Hepatocyte (in vitro differentiated cells): ENCODE results near the gene OLR1. TPM values are rescaled to one million over a fixed set of nuclear protein-coding genes. Genes with fewer than 3 reads are reported as not detected.

Experiments
- DNase-seq: peaks from one replicate; pipeline ENCODE4 v3.0.0-alpha.2; 2016; ENCODE audit warnings: low spot score
- H2AFZ ChIP-seq: fragments of 200-600 bp; sonication (generic); 2 replicates; pipeline ENCODE4 v1.6.0; 2016; ENCODE audit warnings: antibody characterized with exemption, mild to moderate bottlenecking
- H3K27ac ChIP-seq: fragments of 200-600 bp; sonication (generic); 2 replicates; pipeline ENCODE4 v1.5.1; 2016; ENCODE audit warnings: mild to moderate bottlenecking
- H3K27me3 ChIP-seq: fragments of 200-600 bp; sonication (generic); 2 replicates; pipeline ENCODE4 v1.6.1; 2016
- H3K36me3 ChIP-seq: fragments of 200-600 bp; sonication (generic); replicated peaks from 2 replicates; pipeline ENCODE4 v1.5.1; 2016; ENCODE audit warnings: low read depth; ENCODE audit not compliant: insufficient read depth
- H3K4me1 ChIP-seq: fragments of 200-600 bp; sonication (generic); 2 replicates; pipeline ENCODE4 v1.5.1; 2016; ENCODE audit warnings: mild to moderate bottlenecking, moderate library complexity; ENCODE audit not compliant: insufficient read depth
- H3K4me2 ChIP-seq: fragments of 200-600 bp; sonication (generic); 2 replicates; pipeline ENCODE4 v1.6.0; 2016
- H3K4me3 ChIP-seq: fragments of 200-600 bp; sonication (generic); 2 replicates; pipeline ENCODE4 v1.5.1; 2016; ENCODE audit warnings: mild to moderate bottlenecking
- H3K79me2 ChIP-seq: fragments of 200-600 bp; sonication (generic); 2 replicates; pipeline ENCODE4 v1.6.0; 2017; ENCODE audit warnings: mild to moderate bottlenecking
- H3K9me2 ChIP-seq: fragments of 200-600 bp; sonication (generic); replicated peaks from 2 replicates; pipeline ENCODE4 v1.6.0; 2017; ENCODE audit warnings: mild to moderate bottlenecking; ENCODE audit not compliant: insufficient read depth
- H3K9me3 ChIP-seq: fragments of 200-600 bp; sonication (generic); 2 replicates; pipeline ENCODE4 v1.5.1; 2016; ENCODE audit warnings: low read depth, mild to moderate bottlenecking
- H4K20me1 ChIP-seq: fragments of 200-600 bp; sonication (generic); 2 replicates; pipeline ENCODE4 v1.6.0; 2016; ENCODE audit warnings: mild to moderate bottlenecking; ENCODE audit not compliant: insufficient read depth, poor library complexity, severe bottlenecking
- EZH2 ChIP-seq: fragments of 200-600 bp; sonication (generic); IDR thresholded peaks from 2 replicates; pipeline ENCODE4 v1.6.1; 2016; ENCODE audit warnings: antibody characterized with exemption, mild to moderate bottlenecking, borderline replicate concordance
- EZH2phosphoT487 ChIP-seq: fragments of 200-600 bp; sonication (generic); IDR thresholded peaks from one replicate; pipeline ENCODE4 v1.6.1; 2018; ENCODE audit warnings: antibody characterized with exemption, mild to moderate bottlenecking, low read depth, moderate library complexity; ENCODE audit not compliant: unreplicated experiment, severe bottlenecking
- WGBS: methylation state at CpG from one replicate; pipeline ENCODE4 v1.1.6; 2016; ENCODE audit warnings: low lambda C conversion rate; ENCODE audit errors: missing lambda C conversion rate; 5-methylcytosine and 5-hydroxymethylcytosine counted together
- polyA plus RNA-seq: library from polyadenylated mRNA; unstranded; fragments of >200 nt; fragmentation: Nextera tagmentation; extraction: Ambion mirVana; gene quantifications from 2 replicates; pipeline ENCODE4 v1.2.1, GENCODE V29; 2016
- total RNA-seq: library from RNA; depleted of rRNA; stranded (reverse); fragments of >200 nt; gene quantifications from 2 replicates; pipeline ENCODE4 v1.2.3, GENCODE V29; 2014
- TF ChIP-seq, protein P1 (sequence below): fragments of 200-600 bp; sonication (generic); IDR thresholded peaks from 2 replicates; pipeline ENCODE4 v1.5.1; 2016; ENCODE audit warnings: antibody characterized with exemption, mild to moderate bottlenecking; ENCODE audit not compliant: poor library complexity

Gene OLR1
- total and polyA plus RNA-seq, 2 experiments from 2014 or later, result 6.4 to 15.1 TPM

DNA sequence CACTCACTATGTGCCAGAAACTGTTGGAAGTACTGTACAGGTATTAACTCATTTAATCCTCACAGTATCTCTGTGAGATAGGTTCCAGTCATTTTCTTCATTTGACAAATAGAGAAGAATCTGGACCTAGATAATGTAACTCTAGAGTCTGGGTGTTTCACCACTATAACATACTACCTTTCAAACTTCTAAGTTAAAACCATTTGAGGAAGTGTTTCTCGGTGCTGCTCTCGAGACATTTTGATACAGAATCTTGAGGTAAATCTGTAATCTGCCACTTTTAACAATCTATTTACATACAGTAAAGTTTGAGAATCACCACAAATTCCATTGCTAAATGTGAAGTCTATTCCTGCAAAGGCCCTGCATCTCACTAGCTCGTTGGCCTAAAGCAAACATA lies 8.8 kb downstream of the OLR1 start:
- H3K27ac ChIP-seq, result no peak overlapping the region
- H2AFZ ChIP-seq, result no peak overlapping the region
- no peak overlapping the region for H3K4me2 ChIP-seq
- H3K4me1 ChIP-seq, result no peaks in the 10 kb centered on the region
- H3K27me3 ChIP-seq, result no peaks in the 10 kb centered on the region
- H4K20me1 ChIP-seq, result no peaks in the 10 kb centered on the region
- H3K79me2 ChIP-seq, result no peaks in the 10 kb centered on the region
- H3K36me3 ChIP-seq, result no peaks in the 10 kb centered on the region
- H3K4me3 ChIP-seq, result no peak overlapping the region
- no peaks in the 10 kb centered on the region for H3K9me2 ChIP-seq
- DNase-seq, result no peak
- 64% methylated on average over 3 of the region's 3 CpGs for WGBS
- no peaks in the 10 kb centered on the region for H3K9me3 ChIP-seq
- TF ChIP-seq EZH2phosphoT487 (no peak), EZH2 (no peak)
- TF ChIP-seq, protein P1, sequence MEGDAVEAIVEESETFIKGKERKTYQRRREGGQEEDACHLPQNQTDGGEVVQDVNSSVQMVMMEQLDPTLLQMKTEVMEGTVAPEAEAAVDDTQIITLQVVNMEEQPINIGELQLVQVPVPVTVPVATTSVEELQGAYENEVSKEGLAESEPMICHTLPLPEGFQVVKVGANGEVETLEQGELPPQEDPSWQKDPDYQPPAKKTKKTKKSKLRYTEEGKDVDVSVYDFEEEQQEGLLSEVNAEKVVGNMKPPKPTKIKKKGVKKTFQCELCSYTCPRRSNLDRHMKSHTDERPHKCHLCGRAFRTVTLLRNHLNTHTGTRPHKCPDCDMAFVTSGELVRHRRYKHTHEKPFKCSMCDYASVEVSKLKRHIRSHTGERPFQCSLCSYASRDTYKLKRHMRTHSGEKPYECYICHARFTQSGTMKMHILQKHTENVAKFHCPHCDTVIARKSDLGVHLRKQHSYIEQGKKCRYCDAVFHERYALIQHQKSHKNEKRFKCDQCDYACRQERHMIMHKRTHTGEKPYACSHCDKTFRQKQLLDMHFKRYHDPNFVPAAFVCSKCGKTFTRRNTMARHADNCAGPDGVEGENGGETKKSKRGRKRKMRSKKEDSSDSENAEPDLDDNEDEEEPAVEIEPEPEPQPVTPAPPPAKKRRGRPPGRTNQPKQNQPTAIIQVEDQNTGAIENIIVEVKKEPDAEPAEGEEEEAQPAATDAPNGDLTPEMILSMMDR, result no peak

DNA sequence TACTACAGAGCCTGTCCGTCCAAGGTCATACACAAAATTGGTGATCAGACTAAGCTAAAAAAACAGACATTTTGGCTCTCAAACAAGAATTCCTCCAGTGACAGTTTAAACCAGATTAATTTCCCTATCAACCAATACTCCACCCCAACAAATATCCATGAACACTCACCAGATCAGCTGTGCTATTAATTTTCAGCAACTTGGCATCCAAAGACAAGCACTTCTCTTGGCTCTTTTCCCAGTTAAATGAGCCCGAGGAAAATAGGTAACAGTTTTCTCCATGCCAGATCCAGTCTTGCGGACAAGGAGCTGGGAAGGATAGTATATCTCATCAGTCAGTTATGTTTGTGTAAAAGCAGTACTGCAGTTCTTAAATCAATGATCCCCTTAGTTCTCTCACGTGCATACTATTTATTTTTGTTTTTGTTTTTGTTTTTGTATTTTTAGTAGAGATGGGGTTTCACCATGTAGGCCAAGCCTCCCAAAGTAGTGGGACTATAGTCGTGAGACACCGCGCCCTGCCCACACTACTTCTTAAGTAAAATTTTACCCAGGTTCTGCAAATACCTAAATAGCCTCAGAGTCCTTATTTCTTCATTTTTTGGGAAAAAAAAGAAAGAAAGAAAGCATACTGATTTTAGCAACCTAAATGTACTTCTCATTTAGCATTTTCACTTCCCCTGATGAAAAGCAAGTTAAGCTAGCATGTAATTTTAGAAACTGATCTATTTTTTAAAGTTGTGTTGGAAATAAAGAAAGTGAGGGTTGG lies 11.1 kb downstream of the OLR1 start:
- Histone ChIP-seq H3K27me3 (no peaks in the 10 kb centered on the region), H3K36me3 (no peaks in the 10 kb centered on the region), H3K79me2 (no peaks in the 10 kb centered on the region), H3K4me2 (no peak overlapping the region), H3K4me1 (no peaks in the 10 kb centered on the region), H3K4me3 (no peak overlapping the region), H3K27ac (no peak overlapping the region), H3K9me2 (no peaks in the 10 kb centered on the region), H2AFZ (no peak overlapping the region), H3K9me3 (no peaks in the 10 kb centered on the region), H4K20me1 (no peaks in the 10 kb centered on the region)
- no peak for DNase-seq
- 65% methylated on average over 7 of the region's 7 CpGs for WGBS
- TF ChIP-seq, protein P1, result no peak
- TF ChIP-seq EZH2 (no peak), EZH2phosphoT487 (no peak)

DNA sequence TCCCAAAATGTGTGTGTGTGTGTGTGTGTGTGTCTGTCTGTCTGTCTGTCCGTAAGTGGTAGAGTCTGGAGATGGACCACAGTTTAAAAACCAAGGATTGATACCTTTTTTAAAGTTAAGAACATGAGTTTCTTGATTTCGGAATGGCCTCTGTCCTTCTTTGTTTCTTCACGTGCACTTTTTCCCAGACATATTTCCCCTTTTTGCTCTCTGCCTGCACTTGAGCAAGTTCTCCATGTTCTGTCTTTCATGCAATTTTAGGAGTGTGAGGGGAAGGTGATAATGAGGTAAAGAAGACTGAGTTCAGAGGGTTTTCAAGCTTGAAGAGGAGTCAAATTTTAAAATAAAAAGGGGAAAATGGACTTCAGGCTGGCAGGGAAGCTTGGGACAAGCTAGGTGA lies 12.7 kb downstream of the OLR1 start:
- Histone ChIP-seq H3K79me2 (no peaks in the 10 kb centered on the region), H3K36me3 (no peaks in the 10 kb centered on the region), H3K27ac (no peak overlapping the region), H3K4me3 (no peak overlapping the region), H3K4me2 (no peak overlapping the region), H3K9me2 (no peaks in the 10 kb centered on the region), H3K9me3 (no peaks in the 10 kb centered on the region), H3K27me3 (no peaks in the 10 kb centered on the region), H4K20me1 (no peaks in the 10 kb centered on the region), H3K4me1 (peaks cover under 1% of the 10 kb centered on the region), H2AFZ (no peak overlapping the region)
- 77% methylated on average over 3 of the region's 3 CpGs for WGBS
- no peak for TF ChIP-seq EZH2
- TF ChIP-seq, protein P1, result no peak
- no peak for TF ChIP-seq EZH2phosphoT487
- no peak for DNase-seq
